DMS 273 treated with DMSO at 0.1 percent for 48 hours (cell line): ENCODE results near the gene RBM25.
"Not testable (repeated sequence)": the region's sequence is repeated elsewhere in the genome, so short reads cannot be mapped to it uniquely, and the experiment has no call there.

Experiments
- DNase-seq: peaks from one replicate; lab custom pipeline; 2025; lab: John Stamatoyannopoulos, UW

Gene RBM25

DNA sequence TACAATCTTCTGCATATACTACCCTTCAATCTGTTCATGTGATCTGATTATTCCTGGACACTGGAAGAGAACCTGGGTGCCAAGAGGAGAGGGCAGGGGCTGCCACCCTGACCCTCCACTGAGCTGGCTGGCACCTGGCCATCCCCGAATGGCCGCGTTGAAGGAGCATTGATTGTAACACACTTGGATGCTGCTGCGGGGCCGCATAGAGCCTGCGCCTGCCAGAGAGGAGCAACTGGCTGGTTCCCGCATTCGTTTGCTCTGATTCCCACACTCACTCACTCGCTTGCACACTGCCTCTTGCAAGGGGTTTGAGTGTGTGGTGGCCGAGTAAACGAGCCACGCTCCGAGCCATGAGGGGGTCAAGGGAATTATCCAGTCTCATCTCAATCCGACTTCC lies 110.4 kb downstream of the RBM25 start:
- no peak for DNase-seq

DNA sequence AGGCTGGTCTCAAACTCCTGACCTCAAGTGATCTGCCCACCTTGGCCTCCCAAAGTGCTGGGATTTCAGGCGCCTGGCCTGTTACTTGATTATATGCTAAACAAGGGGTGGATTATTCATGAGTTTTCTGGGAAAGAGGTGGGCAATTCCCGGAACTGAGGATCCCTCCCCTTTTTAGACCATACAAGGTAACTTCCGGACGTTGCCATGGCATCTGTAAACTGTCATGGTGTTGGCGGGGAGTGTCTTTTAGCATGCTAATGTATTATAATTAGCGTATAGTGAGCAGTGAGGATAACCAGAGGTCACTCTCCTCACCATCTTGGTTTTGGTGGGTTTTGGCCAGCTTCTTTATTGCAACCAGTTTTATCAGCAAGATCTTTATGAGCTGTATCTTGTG lies 111.5 kb downstream of the RBM25 start:
- DNase-seq = not testable (repeated sequence)

DNA sequence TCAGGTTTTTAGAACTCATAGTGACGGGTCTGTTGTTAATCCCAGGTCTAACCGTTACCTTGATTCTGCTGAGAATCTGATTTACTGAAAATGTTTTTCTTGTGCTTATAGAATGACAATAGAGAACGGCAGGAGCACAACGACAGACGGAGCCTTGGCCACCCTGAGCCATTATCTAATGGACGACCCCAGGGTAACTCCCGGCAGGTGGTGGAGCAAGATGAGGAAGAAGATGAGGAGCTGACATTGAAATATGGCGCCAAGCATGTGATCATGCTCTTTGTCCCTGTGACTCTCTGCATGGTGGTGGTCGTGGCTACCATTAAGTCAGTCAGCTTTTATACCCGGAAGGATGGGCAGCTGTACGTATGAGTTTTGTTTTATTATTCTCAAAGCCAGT lies 112.4 kb downstream of the RBM25 start:
- no peak for DNase-seq

DNA sequence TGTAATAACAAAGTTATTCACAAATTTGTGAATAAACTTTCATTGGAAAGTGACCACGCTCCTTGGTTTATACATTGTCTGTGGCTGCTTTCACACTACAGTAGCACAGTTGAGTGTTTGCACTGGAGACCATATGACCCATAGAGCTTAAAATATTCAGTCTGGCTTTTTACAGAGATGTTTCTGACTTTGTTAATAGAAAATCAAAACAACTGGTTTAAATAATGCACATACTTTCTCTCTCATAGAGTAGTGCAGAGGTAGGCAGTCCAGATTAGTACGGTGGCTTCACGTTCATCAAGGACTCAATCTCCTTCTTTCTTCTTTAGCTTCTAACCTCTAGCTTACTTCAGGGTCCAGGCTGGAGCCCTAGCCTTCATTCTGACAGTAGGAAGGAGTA lies 114.2 kb downstream of the RBM25 start:
- DNase-seq = no peak

DNA sequence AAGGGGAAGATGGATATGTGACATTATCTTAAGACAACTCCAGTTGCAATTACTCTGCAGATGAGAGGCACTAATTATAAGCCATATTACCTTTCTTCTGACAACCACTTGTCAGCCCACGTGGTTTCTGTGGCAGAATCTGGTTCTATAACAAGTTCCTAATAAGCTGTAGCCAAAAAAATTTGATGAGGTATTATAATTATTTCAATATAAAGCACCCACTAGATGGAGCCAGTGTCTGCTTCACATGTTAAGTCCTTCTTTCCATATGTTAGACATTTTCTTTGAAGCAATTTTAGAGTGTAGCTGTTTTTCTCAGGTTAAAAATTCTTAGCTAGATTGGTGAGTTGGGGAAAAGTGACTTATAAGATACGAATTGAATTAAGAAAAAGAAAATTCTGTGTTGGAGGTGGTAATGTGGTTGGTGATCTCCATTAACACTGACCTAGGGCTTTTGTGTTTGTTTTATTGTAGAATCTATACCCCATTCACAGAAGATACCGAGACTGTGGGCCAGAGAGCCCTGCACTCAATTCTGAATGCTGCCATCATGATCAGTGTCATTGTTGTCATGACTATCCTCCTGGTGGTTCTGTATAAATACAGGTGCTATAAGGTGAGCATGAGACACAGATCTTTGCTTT lies 114.9 kb downstream of the RBM25 start:
- DNase-seq = peak; percentile 15
